GM23248 (cell line): ENCODE data around the gene TRAPPC3L.

ENCODE experiments used
- EZH2 ChIP-seq: fragments of 200-600 bp; sonication (generic); IDR thresholded peaks from 2 replicates; pipeline ENCODE4 v1.6.1; 2018; ENCODE audit warnings: antibody characterized with exemption, mild to moderate bottlenecking; ENCODE audit not compliant: insufficient read depth, poor library complexity, severe bottlenecking
- EZH2phosphoT487 ChIP-seq: fragments of 200-600 bp; sonication (generic); IDR thresholded peaks from 2 replicates; pipeline ENCODE4 v1.6.1; 2018; ENCODE audit warnings: antibody characterized with exemption, moderate library complexity, mild to moderate bottlenecking, low read depth; ENCODE audit not compliant: insufficient read depth

GRCh38 chr6:116572162-116572561, 26.7 kb upstream of the TRAPPC3L start:
- no peak for TF ChIP-seq EZH2phosphoT487
- no peak for TF ChIP-seq EZH2
